ENCODE results near the gene NTM. TPM values are rescaled to one million over a fixed set of nuclear protein-coding genes. Genes with fewer than 3 reads are reported as not detected.

NTM gene
- total RNA-seq, 4 donors from 2014 or later: 3.6 to 11.8 (median 7.8) TPM

DNA sequence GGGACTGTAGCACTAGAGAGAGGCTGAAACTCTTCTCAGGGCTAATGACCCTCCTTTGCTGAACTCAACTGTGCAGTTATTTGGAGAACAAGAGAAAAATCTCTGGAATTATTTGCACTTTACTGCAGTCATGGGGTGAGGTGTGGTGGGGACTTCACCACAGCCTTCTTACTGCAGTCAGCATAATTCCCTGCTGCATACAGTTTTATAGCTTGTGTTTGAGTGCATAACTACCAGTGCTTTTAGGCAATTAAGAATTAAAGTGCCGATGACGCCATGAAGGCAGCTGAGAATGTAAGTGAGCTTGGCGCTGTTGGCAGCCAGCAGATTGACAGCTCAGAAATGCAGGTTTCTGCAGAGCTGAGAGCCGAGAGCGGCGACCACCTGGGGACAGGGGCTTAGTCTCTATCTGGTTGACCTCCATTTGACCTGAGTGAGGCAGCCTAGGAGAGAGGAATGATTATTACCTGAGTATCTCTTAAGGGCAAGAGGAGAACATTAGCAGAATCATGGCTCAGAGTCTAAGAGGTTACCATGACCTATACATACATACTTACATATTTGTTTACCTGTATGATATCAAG, 830.0 kb downstream of the NTM start:
- no peaks in the 10 kb centered on the region for H3K27me3 ChIP-seq
- H3K4me3 ChIP-seq: no peak overlapping the region
- no peaks in the 10 kb centered on the region for H3K36me3 ChIP-seq
- H3K9me3 ChIP-seq: no peaks in the 10 kb centered on the region
- WGBS, 2 donors (ENCODE audit: low coverage in 1 of 2): 60 to 80% methylated on average over 1 to 6 of the region's 6 CpGs
- no peak for ATAC-seq
- TF ChIP-seq, protein P1, sequence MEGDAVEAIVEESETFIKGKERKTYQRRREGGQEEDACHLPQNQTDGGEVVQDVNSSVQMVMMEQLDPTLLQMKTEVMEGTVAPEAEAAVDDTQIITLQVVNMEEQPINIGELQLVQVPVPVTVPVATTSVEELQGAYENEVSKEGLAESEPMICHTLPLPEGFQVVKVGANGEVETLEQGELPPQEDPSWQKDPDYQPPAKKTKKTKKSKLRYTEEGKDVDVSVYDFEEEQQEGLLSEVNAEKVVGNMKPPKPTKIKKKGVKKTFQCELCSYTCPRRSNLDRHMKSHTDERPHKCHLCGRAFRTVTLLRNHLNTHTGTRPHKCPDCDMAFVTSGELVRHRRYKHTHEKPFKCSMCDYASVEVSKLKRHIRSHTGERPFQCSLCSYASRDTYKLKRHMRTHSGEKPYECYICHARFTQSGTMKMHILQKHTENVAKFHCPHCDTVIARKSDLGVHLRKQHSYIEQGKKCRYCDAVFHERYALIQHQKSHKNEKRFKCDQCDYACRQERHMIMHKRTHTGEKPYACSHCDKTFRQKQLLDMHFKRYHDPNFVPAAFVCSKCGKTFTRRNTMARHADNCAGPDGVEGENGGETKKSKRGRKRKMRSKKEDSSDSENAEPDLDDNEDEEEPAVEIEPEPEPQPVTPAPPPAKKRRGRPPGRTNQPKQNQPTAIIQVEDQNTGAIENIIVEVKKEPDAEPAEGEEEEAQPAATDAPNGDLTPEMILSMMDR (IDR thresholded peaks at IDR 0.05): no peak
- TF ChIP-seq EP300 (IDR thresholded peaks at IDR 0.05) (no peak), POLR2AphosphoS5 (IDR thresholded peaks at IDR 0.05) (no peak), POLR2A (IDR thresholded peaks at IDR 0.05) (no peak)
- no peak overlapping the region for H3K27ac ChIP-seq
- no peaks in the 10 kb centered on the region for H3K4me1 ChIP-seq

DNA sequence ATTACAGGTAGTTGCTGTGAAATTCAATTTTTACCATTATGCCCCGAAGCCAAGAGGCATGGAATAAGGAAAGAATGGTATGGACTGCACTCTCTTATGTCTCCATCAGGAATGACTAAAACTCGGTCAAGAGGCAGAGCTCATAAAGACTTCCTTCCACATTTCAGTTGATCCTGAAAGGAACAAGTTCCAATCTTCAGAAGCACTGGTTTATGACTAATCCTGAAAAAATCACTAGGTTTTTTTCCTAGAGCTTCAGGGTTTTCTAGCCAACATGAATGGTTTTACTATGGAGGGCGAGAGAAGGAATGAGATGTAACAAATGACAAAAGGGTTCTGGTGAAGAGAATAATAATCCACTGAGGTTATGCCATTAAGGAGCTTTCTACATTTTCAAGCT, 832.2 kb downstream of the NTM start:
- Histone ChIP-seq H3K36me3 (no peaks in the 10 kb centered on the region), H3K4me3 (no peak overlapping the region), H3K4me1 (no peaks in the 10 kb centered on the region), H3K27me3 (no peaks in the 10 kb centered on the region), H3K9me3 (no peaks in the 10 kb centered on the region), H3K27ac (no peak overlapping the region)
- TF ChIP-seq POLR2A (IDR thresholded peaks at IDR 0.05) (no peak), EP300 (IDR thresholded peaks at IDR 0.05) (no peak)
- TF ChIP-seq, protein P1 (IDR thresholded peaks at IDR 0.05): no peak
- 76 to 85% methylated on average over 3 of the region's 3 CpGs for WGBS, 2 donors (ENCODE audit: low coverage in 1 of 2)
- ATAC-seq: no peak

DNA sequence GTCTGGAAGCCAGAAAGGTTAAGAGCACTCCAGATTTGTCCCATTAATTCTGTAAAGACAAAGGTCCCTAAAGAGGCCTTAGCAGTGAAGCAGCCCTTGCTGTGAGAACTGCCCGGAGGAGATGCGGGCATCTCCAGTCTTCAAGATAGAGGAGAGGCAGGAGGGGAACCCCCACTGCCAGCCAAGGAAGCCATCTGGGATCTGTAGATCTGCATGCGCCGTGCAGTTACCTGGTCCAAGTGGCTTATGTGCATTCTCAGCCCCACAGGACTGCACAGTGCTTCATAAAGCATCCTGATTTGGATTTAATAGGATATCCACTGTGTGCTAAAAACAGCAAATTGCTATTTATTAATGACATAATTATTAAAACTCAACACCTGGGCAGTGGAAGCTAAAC, 834.6 kb downstream of the NTM start:
- WGBS, 2 donors (ENCODE audit: low coverage in 1 of 2): 95 to 100% methylated on average over 2 to 4 of the region's 4 CpGs
- ATAC-seq: no peak
- H3K27ac ChIP-seq: no peak overlapping the region
- TF ChIP-seq EP300 (IDR thresholded peaks at IDR 0.05) (no peak), POLR2A (IDR thresholded peaks at IDR 0.05) (no peak), POLR2AphosphoS5 (IDR thresholded peaks at IDR 0.05) (no peak)
- TF ChIP-seq, protein P1 (IDR thresholded peaks at IDR 0.05): no peak
- no peaks in the 10 kb centered on the region for H3K27me3 ChIP-seq
- H3K36me3 ChIP-seq: no peaks in the 10 kb centered on the region
- H3K9me3 ChIP-seq: no peaks in the 10 kb centered on the region
- H3K4me3 ChIP-seq: no peak overlapping the region
- no peaks in the 10 kb centered on the region for H3K4me1 ChIP-seq

DNA sequence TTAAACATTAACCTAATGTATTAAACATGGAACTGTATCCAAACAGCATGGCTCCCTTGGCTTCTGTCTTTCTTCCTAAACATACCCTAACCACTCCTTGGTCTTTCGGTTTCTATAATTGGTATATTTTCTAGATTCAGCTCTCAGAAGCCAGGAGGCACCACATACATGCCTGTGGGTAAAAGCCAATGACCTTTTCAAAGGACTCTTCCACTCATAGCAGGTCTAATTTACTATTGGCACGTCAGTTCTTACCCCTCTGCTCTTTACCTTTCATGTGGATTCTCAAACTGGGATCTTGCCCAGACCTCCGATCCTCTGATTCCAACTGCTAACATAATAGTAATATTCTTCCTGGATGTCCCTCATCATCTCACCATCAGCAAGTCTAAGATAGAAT, 835.1 kb downstream of the NTM start:
- 85 to 97% methylated on average over 3 of the region's 3 CpGs for WGBS, 2 donors (ENCODE audit: low coverage in 1 of 2)
- no peaks in the 10 kb centered on the region for H3K27me3 ChIP-seq
- H3K9me3 ChIP-seq: no peaks in the 10 kb centered on the region
- no peak overlapping the region for H3K4me3 ChIP-seq
- no peak for TF ChIP-seq POLR2AphosphoS5 (IDR thresholded peaks at IDR 0.05)
- TF ChIP-seq EP300 (IDR thresholded peaks at IDR 0.05): no peak
- TF ChIP-seq POLR2A (IDR thresholded peaks at IDR 0.05): no peak
- TF ChIP-seq, protein P1 (IDR thresholded peaks at IDR 0.05): no peak
- no peaks in the 10 kb centered on the region for H3K4me1 ChIP-seq
- ATAC-seq: no peak
- H3K36me3 ChIP-seq: no peaks in the 10 kb centered on the region
- H3K27ac ChIP-seq: no peak overlapping the region

DNA sequence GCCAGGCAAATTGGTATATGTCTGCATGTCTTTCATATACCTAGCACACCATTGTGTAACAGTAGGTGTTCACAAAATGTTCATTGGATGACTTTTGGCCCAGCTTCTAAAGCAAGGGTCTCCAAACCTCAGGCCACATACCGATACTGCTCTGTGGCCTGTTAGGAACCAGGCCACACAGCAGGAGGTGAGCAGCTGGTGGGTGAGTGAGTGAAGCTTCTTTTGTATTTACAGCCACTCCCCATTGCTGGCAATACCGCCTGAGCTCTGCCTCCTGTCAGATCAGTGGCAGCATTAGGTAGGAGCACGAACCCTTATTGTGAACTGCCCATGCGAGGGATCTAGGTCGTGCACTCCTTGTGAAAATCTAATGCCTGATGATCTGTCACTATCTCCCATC, 836.6 kb downstream of the NTM start:
- TF ChIP-seq POLR2A (IDR thresholded peaks at IDR 0.05): no peak
- TF ChIP-seq, protein P1 (IDR thresholded peaks at IDR 0.05): no peak
- no peak for TF ChIP-seq EP300 (IDR thresholded peaks at IDR 0.05)
- TF ChIP-seq POLR2AphosphoS5 (IDR thresholded peaks at IDR 0.05): no peak
- H3K4me1 ChIP-seq: no peaks in the 10 kb centered on the region
- no peaks in the 10 kb centered on the region for H3K9me3 ChIP-seq
- H3K27ac ChIP-seq: no peak overlapping the region
- no peaks in the 10 kb centered on the region for H3K27me3 ChIP-seq
- no peak for ATAC-seq
- 71% methylated on average over 4 of the region's 5 CpGs; no CpG with 5 or more reads in 1 of the 2 donors for WGBS, 2 donors (ENCODE audit: low coverage in 1 of 2)
- no peaks in the 10 kb centered on the region for H3K36me3 ChIP-seq
- no peak overlapping the region for H3K4me3 ChIP-seq
